ENCODE results near the gene METTL24.
"Not testable (repeated sequence)": the region's sequence is repeated elsewhere in the genome, so short reads cannot be mapped to it uniquely, and the experiment has no call there.

Gene METTL24

GRCh38 chr6:110332281-110332680 lies 25.9 kb downstream of the METTL24 start:
- no peak for DNase-seq

- DNase-seq, result no peak
These were observed 26.3 kb downstream of the METTL24 start for GRCh38 chr6:110331816-110332215.

DNA sequence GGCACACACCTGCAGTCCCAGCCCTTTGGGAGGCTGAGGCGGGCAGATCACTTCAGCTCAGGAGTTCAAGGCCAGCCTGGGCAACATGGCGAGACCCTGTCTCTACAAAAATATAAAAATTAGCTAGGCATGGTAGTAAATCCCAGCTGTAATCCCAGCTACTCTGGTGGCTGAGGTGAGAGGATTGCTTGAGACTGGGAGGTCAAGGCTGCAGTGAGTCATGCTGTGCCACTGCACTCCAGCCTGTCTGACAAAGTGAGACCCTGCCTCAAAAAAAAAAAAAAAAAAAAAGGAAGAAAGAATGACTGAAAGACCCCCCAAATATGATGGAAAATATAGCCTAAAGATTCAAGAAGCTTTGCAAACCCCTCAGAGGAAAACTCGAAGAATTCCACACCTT lies 26.8 kb downstream of the METTL24 start:
- no peak for DNase-seq

- DNase-seq, result no peak
These were observed 28.3 kb downstream of the METTL24 start for GRCh38 chr6:110329714-110330436.

DNA sequence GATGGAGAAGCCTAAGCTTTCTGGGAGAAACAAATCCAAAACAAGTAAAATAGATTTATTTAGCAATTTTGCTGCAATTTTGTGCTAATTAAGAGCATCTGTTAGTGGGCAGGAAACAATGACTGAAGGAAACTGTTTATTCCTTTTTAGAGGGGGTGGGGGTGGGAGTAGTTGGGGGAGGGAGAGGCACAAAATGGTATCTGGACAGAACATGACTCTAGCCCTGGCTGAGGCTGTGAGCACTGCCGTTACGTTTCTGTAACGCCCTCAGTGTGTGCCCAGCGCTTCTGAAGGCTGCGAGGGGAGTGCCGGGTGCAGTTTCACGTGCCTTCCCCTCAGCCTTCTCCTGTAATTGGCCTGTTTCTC lies 28.8 kb downstream of the METTL24 start:
- DNase-seq, result no peak

GRCh38 chr6:110328259-110328658 lies 29.9 kb downstream of the METTL24 start:
- no peak for DNase-seq

GRCh38 chr6:110327391-110327790 lies 30.8 kb downstream of the METTL24 start:
- DNase-seq, result no peak

DNA sequence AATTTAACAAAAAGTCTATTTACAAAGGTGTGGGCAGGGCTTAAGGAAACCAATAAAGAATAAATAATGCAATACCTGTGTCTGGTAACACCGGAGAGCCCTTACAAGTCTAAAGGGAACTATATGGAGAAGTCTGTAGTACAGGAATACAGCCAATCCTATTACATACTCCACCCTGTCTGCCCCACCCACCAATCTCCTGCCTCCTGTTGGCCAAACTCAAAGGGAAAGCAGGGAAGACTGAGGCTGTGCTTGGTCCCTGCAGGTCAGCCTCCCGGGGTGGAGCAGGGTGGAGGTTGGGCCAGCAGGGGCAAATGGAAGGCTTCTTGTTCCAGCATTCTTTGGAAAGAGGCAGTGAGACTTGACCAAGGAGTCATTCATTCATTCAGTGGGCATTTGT lies 31.5 kb downstream of the METTL24 start:
- no peak for DNase-seq

DNA sequence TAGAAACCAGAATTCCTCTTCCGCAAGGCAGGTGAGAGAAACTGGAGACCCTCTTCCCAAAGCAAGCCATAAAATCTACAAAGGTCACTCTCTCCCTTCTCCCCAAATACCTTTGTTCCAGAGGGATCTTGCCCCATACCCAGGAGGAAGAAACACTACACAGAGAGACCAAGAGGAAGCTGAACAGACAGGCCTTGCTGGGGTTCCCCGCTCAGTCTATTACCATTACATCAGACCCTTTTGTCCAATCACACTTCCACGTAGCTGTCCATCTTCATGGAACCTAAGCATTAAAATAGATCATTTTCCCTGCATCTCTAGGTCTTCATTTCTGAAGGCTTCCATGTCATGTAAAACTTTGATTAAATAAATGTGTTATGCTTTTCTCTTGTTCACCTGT lies 32.1 kb downstream of the METTL24 start:
- DNase-seq, result no peak

GRCh38 chr6:110325197-110325596 lies 33.0 kb downstream of the METTL24 start:
- no peak for DNase-seq

- no peak for DNase-seq
These were observed 33.6 kb downstream of the METTL24 start for GRCh38 chr6:110324548-110324947.

DNA sequence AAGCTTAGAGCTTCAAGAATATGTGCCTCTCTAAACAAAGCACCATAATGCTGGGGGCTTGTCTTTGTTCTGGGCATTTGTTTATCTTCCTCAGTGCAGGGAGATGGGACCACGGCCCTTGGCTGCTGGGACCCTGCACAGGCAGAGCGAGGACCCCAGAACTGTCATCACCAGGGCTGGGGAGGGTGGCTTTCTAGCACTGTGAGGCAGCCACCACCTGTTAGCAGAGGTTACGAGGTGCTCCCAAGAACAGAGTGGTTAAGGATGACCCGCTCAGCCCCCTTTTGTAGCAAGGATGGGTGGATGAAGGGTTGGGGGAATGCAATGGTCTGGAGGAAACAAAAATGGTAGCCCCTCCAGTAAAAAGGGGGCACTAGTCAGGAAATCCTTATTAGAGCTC lies 34.9 kb downstream of the METTL24 start:
- DNase-seq, result no peak

- no peak for DNase-seq
These were observed 35.3 kb downstream of the METTL24 start for GRCh38 chr6:110322874-110323242.

GRCh38 chr6:110322151-110322873 lies 35.8 kb downstream of the METTL24 start:
- no peak for DNase-seq

GRCh38 chr6:110320307-110320706 lies 37.8 kb downstream of the METTL24 start:
- DNase-seq, result no peak

GRCh38 chr6:110319843-110320242 lies 38.3 kb downstream of the METTL24 start:
- DNase-seq, result no peak

GRCh38 chr6:110319381-110319780 lies 38.8 kb downstream of the METTL24 start:
- DNase-seq, result no peak

DNA sequence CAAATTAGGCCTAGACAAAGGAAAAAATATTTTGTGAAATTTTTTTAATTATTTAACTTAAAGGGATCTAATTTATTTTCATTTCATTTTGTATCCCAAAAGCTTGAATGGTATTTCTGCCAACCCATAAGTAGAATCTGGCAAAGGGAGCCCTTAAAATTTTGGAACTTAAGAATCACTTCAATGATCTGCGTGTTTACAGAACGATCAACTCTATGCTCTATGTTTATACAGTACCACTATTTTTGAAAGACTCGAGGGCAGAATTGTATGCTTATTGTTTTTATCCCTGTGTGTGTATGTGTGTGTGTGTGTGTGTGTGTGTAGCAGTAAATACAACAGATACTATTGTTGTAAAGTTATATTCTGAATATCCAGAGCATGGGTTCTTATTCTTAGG lies 39.2 kb downstream of the METTL24 start:
- no peak for DNase-seq

DNA sequence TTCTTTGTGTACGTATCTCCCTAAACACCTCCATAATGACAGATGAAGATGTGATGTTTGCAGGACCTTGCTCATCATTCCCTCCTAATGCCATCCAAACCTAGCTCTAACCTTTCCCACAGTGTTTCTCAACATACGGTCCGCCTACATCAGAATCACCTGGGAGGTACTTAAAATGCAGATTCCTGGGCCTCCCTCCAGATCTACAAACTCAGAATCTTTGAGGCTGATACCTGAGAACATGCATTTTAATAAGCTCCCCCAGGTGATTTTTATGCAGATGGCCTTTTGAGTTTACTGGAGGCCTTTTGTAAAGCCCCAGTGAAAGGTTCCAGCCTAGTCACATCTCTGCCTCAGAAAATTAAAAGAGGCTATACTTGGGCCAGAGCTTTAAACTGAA lies 40.5 kb downstream of the METTL24 start:
- DNase-seq, result no peak

- DNase-seq, result no peak
These were observed 41.0 kb downstream of the METTL24 start for GRCh38 chr6:110317189-110317588.

GRCh38 chr6:110315869-110316398 lies 42.2 kb downstream of the METTL24 start:
- DNase-seq, result no peak

GRCh38 chr6:110315207-110315868 lies 42.8 kb downstream of the METTL24 start:
- DNase-seq, result no peak

GRCh38 chr6:110310861-110311446 lies 47.2 kb downstream of the METTL24 start:
- DNase-seq, result no peak

GRCh38 chr6:110309432-110309831 lies 48.7 kb downstream of the METTL24 start:
- not testable (repeated sequence) for DNase-seq

All from activated CD4-positive, alpha-beta T cell treated with anti-CD3 and anti-CD28 coated beads for 4 hours (primary cell).